ENCODE results near the gene EEIG1. TPM values are rescaled to one million over a fixed set of nuclear protein-coding genes. Genes with fewer than 3 reads are reported as not detected.

The EEIG1 gene
- total RNA-seq, 1 experiment from 2014 or later: 176 TPM

DNA sequence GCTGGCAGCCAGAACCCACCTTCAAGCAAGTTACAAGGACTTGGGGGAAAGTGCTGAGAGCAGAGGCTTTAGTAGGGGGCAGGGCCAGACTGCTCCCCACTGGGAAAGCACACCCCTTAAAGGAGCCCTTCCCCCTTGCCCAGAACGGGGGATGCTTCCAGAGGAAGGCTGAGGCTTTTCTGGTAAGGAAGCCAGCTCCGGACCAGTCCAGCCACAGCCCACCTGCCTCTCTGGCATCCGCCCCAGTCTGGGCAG is 38.9 kb downstream of the EEIG1 start:
- no TSS peak for BruUV-seq (replicated peaks)
- Histone ChIP-seq H3K79me2 (ENCODE audit: low read depth) (peaks cover 6% of the 10 kb centered on the region), H4K20me1 (ENCODE audit: insufficient read depth) (peaks cover 5% of the 10 kb centered on the region), H3F3A (ENCODE audit: insufficient read depth, low read depth) (peaks cover 63% of the 10 kb centered on the region), H3K4me1 (replicated peaks; ENCODE audit: insufficient read depth) (peaks cover 1% of the 10 kb centered on the region), H3K9me3 (ENCODE audit: insufficient read depth, low read depth) (no peaks in the 10 kb centered on the region), H3K4me3 (no peak overlapping the region), H3K9me2 (ENCODE audit: insufficient read depth) (no peaks in the 10 kb centered on the region), H3K4me2 (no peak overlapping the region), H3K27me3 (ENCODE audit: insufficient read depth, low read depth) (no peaks in the 10 kb centered on the region), H3K27ac (no peak overlapping the region), H2AFZ (no peak overlapping the region), H3K36me3 (ENCODE audit: low read depth) (peaks cover 31% of the 10 kb centered on the region; the same call in 1 of the 2 replicates)
- no peak for DNase-seq
- CTCF ChIA-PET: interaction anchor here (0.6 kb wide), 1 partner anchor 92 kb away, joined by 3 read pairs; no protein-coding TSS in a partner anchor
- TF ChIP-seq, protein P1, sequence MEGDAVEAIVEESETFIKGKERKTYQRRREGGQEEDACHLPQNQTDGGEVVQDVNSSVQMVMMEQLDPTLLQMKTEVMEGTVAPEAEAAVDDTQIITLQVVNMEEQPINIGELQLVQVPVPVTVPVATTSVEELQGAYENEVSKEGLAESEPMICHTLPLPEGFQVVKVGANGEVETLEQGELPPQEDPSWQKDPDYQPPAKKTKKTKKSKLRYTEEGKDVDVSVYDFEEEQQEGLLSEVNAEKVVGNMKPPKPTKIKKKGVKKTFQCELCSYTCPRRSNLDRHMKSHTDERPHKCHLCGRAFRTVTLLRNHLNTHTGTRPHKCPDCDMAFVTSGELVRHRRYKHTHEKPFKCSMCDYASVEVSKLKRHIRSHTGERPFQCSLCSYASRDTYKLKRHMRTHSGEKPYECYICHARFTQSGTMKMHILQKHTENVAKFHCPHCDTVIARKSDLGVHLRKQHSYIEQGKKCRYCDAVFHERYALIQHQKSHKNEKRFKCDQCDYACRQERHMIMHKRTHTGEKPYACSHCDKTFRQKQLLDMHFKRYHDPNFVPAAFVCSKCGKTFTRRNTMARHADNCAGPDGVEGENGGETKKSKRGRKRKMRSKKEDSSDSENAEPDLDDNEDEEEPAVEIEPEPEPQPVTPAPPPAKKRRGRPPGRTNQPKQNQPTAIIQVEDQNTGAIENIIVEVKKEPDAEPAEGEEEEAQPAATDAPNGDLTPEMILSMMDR (conservative IDR thresholded peaks at IDR 0.05): no peak
- no peak for TF ChIP-seq EZH2 (IDR thresholded peaks at IDR 0.05; ENCODE audit: low read depth)
- intact Hi-C loops (cut with micrococcal nuclease; ENCODE audit: unreplicated experiment): loop anchor here (2.0 kb wide), 1 partner anchor 141 kb away; no protein-coding TSS in a partner anchor
- POLR2A ChIA-PET (ENCODE audit: unreplicated experiment): no interaction called here

DNA sequence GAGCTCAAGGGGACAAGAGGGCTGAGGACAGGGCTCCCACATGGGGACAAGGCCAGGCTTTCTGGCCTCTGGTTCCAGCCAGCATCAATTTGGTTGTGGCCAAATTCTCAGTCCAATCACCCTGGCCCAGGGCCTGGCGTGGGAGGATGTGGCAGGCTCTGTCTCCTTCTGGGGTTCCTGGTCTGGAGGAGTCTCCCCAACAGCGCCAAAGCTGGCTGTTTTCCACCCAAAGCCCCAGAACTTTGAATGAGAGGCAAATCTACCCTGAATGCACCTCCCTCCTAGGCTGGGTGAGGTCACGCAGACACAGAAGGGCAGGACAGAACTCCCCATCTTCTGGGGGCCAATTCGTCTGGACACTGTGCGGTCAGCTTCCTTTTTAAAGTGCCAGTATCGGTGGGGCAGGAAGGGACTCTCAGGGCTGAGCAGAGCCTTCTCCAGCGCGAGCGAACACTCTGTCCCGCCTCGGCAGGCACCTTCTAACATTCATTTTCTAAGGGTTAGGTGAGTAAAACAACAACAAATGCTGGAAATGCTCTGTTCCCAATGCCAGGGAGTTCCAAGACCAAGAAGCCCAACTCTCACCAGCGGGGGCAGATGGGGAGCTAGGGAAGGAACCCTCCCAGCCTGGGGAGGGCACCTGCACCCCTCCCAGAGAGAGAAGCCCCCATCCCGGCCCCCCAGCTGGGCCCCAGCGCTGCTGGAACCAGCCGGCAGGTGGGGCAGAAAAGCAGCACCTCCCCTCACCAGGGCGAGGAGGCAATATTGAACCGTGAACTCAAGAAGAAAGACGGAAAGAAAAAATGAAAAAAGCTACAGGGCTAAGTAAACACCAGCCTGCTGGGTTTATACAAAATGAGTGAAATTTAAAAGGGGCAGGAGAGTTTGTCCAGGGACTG is 39.5 kb downstream of the EEIG1 start:
- intact Hi-C loops (cut with micrococcal nuclease; ENCODE audit: unreplicated experiment): no loop called here
- no peak for TF ChIP-seq EZH2 (IDR thresholded peaks at IDR 0.05; ENCODE audit: low read depth)
- TF ChIP-seq, protein P1 (conservative IDR thresholded peaks at IDR 0.05): no peak
- H3K79me2 ChIP-seq (ENCODE audit: low read depth): peaks cover 12% of the 10 kb centered on the region
- no peak for DNase-seq
- peaks cover 7% of the 10 kb centered on the region for H3K4me1 ChIP-seq (replicated peaks; ENCODE audit: insufficient read depth)
- POLR2A ChIA-PET (ENCODE audit: unreplicated experiment): no interaction called here
- no peak overlapping the region for H3K4me3 ChIP-seq
- no peaks in the 10 kb centered on the region for H3K9me3 ChIP-seq (ENCODE audit: insufficient read depth, low read depth)
- H3K36me3 ChIP-seq (ENCODE audit: low read depth): peaks cover 25% of the 10 kb centered on the region; the same call in 1 of the 2 replicates
- peaks cover 5% of the 10 kb centered on the region for H4K20me1 ChIP-seq (ENCODE audit: insufficient read depth)
- no peak overlapping the region; the same call in 1 of the 2 replicates for H3K27ac ChIP-seq
- CTCF ChIA-PET: interaction anchor here (0.6 to 0.8 kb wide), 2 partner anchors 92 to 170 kb away, joined by 3 read pairs; no protein-coding TSS in a partner anchor
- H3F3A ChIP-seq (ENCODE audit: insufficient read depth, low read depth): peaks cover 63% of the 10 kb centered on the region
- no peak overlapping the region for H3K4me2 ChIP-seq
- no peaks in the 10 kb centered on the region for H3K27me3 ChIP-seq (ENCODE audit: insufficient read depth, low read depth)
- H2AFZ ChIP-seq: no peak overlapping the region
- H3K9me2 ChIP-seq (ENCODE audit: insufficient read depth): no peaks in the 10 kb centered on the region
- BruUV-seq (replicated peaks): no TSS peak

DNA sequence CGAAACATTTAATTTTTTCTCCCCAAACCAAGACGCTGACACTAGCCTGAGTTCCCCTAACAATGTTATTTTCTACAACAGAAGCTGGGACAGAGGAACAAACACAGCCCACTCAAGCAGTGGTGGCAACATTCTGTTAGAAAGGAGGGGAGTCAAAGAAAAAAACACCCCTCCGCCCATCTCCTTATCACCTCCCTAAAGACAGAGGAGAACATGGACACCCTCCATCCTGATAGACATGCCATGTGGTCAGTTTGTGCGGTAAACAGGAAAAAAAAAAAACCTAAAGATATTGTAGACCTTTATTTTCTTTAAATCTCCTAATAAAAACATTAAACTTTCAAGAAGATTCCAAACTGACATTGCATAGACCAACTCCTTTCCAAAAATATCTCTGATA is 40.2 kb downstream of the EEIG1 start:
- no peak for DNase-seq
- CTCF ChIA-PET: interaction anchor here (0.8 kb wide), 1 partner anchor 170 kb away, joined by 3 read pairs; no protein-coding TSS in a partner anchor
- Histone ChIP-seq H3K9me3 (ENCODE audit: insufficient read depth, low read depth) (no peaks in the 10 kb centered on the region), H3K27ac (no peak overlapping the region; the same call in 1 of the 2 replicates), H3K36me3 (ENCODE audit: low read depth) (peaks cover 25% of the 10 kb centered on the region; the same call in 1 of the 2 replicates), H3K4me3 (no peak overlapping the region), H3F3A (ENCODE audit: insufficient read depth, low read depth) (peaks cover 63% of the 10 kb centered on the region), H4K20me1 (ENCODE audit: insufficient read depth) (peaks cover 5% of the 10 kb centered on the region), H3K9me2 (ENCODE audit: insufficient read depth) (no peaks in the 10 kb centered on the region), H3K79me2 (ENCODE audit: low read depth) (peaks cover 19% of the 10 kb centered on the region), H3K4me2 (no peak overlapping the region), H3K4me1 (replicated peaks; ENCODE audit: insufficient read depth) (peaks cover 12% of the 10 kb centered on the region), H3K27me3 (ENCODE audit: insufficient read depth, low read depth) (no peaks in the 10 kb centered on the region), H2AFZ (no peak overlapping the region)
- no peak for TF ChIP-seq EZH2 (IDR thresholded peaks at IDR 0.05; ENCODE audit: low read depth)
- TF ChIP-seq, protein P1 (conservative IDR thresholded peaks at IDR 0.05): no peak
- intact Hi-C loops (cut with micrococcal nuclease; ENCODE audit: unreplicated experiment): no loop called here
- POLR2A ChIA-PET (ENCODE audit: unreplicated experiment): no interaction called here
- BruUV-seq (replicated peaks): no TSS peak
